Vagina (tissue), 2 donors: Measurements from ENCODE around the gene ATPAF2.

Experiments used
- CTCF ChIP-seq, 3 experiments: fragments of 450-650 bp in 2 of 3; fragments of 200-600 bp in 1 of 3; sonication (generic) in 1 of 3; IDR thresholded peaks; one replicate each; pipeline ENCODE4 v1.5.1; 2017 to 2019; ENCODE audit warnings: antibody characterized with exemption in 3 of 3, mild to moderate bottlenecking in 2 of 3, moderate library complexity in 2 of 3
- POLR2AphosphoS5 ChIP-seq, 2 donors: sonication (generic); formaldehyde crosslinking; IDR thresholded peaks; one replicate each; pipeline ENCODE4 v1.9.0; 2017; ENCODE audit warnings: antibody characterized with exemption in 2 of 2, mild to moderate bottlenecking in 2 of 2, low read depth in 1 of 2; ENCODE audit not compliant: insufficient read depth in 1 of 2

GRCh38 chr17:18055597-18055996, 16.6 kb upstream of the ATPAF2 start:
- no peak for TF ChIP-seq CTCF (IDR thresholded peaks at IDR 0.05)
- TF ChIP-seq POLR2AphosphoS5 (IDR thresholded peaks at IDR 0.05; ENCODE audit: insufficient read depth in 1 of 2, low read depth in 1 of 2), result no peak
